HepG2 (cell line): ENCODE measurements around the gene CEP250. TPM values are rescaled to one million over a fixed set of nuclear protein-coding genes. Genes with fewer than 3 reads are reported as not detected.

Source experiments
- BCL6 ChIP-seq: IDR thresholded peaks from 2 replicates; pipeline ENCODE4 v1.6.1; 2016; ENCODE audit warnings: missing genetic modification reagents, missing compliant biosample characterization
- BORCS8-MEF2B ChIP-seq: sonication (generic); formaldehyde crosslinking; IDR thresholded peaks from 2 replicates; pipeline ENCODE4 v1.8.0; 2022; ENCODE audit warnings: mild to moderate bottlenecking, missing genetic modification reagents
- BRF2 ChIP-seq: sonication (generic); formaldehyde crosslinking; IDR thresholded peaks from 2 replicates; pipeline ENCODE4 v1.8.1; 2022; ENCODE audit warnings: mild to moderate bottlenecking, missing genetic modification reagents
- DNMT1 ChIP-seq: sonication (generic); formaldehyde crosslinking; IDR thresholded peaks from 2 replicates; pipeline ENCODE4 v1.5.1; 2020; ENCODE audit warnings: mild to moderate bottlenecking, missing genetic modification reagents
- HMGA1 ChIP-seq: sonication (generic); formaldehyde crosslinking; conservative IDR thresholded peaks from 2 replicates; pipeline ENCODE4 v1.4.0; 2020; ENCODE audit warnings: missing genetic modification reagents
- HOXA9 ChIP-seq: sonication (generic); formaldehyde crosslinking; IDR thresholded peaks from 2 replicates; pipeline ENCODE4 v1.8.1; 2022; ENCODE audit warnings: missing genetic modification reagents, mild to moderate bottlenecking, moderate library complexity, borderline replicate concordance
- NONO ChIP-seq, 2 experiments: fragments of 450-650 bp in 1 of 2; sonication (generic) in 1 of 2; formaldehyde crosslinking in 1 of 2; IDR thresholded peaks in 1 of 2; conservative IDR thresholded peaks in 1 of 2; 2 replicates each; pipeline versions ENCODE4 v1.6.1 to v1.8.0; 2017 to 2022; ENCODE audit warnings: mild to moderate bottlenecking in 1 of 2, missing genetic modification reagents in 1 of 2, moderate library complexity in 1 of 2
- TAF15 ChIP-seq: fragments of 200-400 bp; formaldehyde crosslinking; IDR thresholded peaks from one replicate; pipeline ENCODE4 v1.6.1; 2018; ENCODE audit warnings: mild to moderate bottlenecking, low read depth, low read length; ENCODE audit not compliant: poor library complexity, severe bottlenecking
- TOE1 ChIP-seq: sonication (generic); formaldehyde crosslinking; IDR thresholded peaks from 2 replicates; pipeline ENCODE4 v1.4.0; 2020; ENCODE audit warnings: mild to moderate bottlenecking, missing genetic modification reagents
- ZBTB1 ChIP-seq: sonication (generic); formaldehyde crosslinking; IDR thresholded peaks from 2 replicates; pipeline ENCODE4 v1.4.0; 2020; ENCODE audit warnings: missing genetic modification reagents, borderline replicate concordance
- ZBTB38 ChIP-seq: sonication (generic); formaldehyde crosslinking; IDR thresholded peaks from 2 replicates; pipeline ENCODE4 v1.5.1; 2020; ENCODE audit warnings: mild to moderate bottlenecking, missing genetic modification reagents
- ZBTB44 ChIP-seq: sonication (generic); formaldehyde crosslinking; IDR thresholded peaks from 2 replicates; pipeline ENCODE4 v1.4.0; 2020; ENCODE audit warnings: missing genetic modification reagents
- polyA plus RNA-seq, 8 experiments: library from polyadenylated mRNA; depleted of rRNA in 3 of 8; stranded (reverse) in 7 of 8; unstranded in 1 of 8; fragments of >200 nt; fragmentation: Illumina TruSeq in 4 of 8; extraction: Trizol in 4 of 8; gene quantifications; 2 replicates each; pipeline versions ENCODE4 v1.2.1 to v1.2.3, GENCODE V29; 2011 to 2016; ENCODE audit warnings: low read depth in 4 of 8, missing spikeins in 1 of 8, mixed read lengths in 1 of 8; ENCODE audit not compliant: insufficient read depth in 1 of 8
- total RNA-seq, 5 experiments: library from RNA; depleted of rRNA; stranded (reverse); fragments of >200 nt; fragmentation: Illumina TruSeq; extraction: Trizol; gene quantifications; 2 replicates each; pipeline ENCODE4 v1.2.3, GENCODE V29; 2016; ENCODE audit warnings: low read depth in 1 of 5
- TF ChIP-seq, protein P1 (sequence below): sonication (generic); formaldehyde crosslinking; IDR thresholded peaks from 2 replicates; pipeline ENCODE4 v1.8.1; 2023; ENCODE audit warnings: mild to moderate bottlenecking, missing genetic modification reagents, borderline replicate concordance
- TF ChIP-seq, protein P2 (sequence below): sonication (generic); formaldehyde crosslinking; IDR thresholded peaks from 2 replicates; pipeline ENCODE4 v1.4.0; 2020; ENCODE audit warnings: missing genetic modification reagents, mild to moderate bottlenecking, borderline replicate concordance
- TF ChIP-seq, protein P3 (sequence below), 2 experiments: IDR thresholded peaks; 2 replicates each; pipeline ENCODE4 v1.6.1; 2011 to 2012; ENCODE audit warnings: low read length in 2 of 2, borderline replicate concordance in 1 of 2, low read depth in 1 of 2, mild to moderate bottlenecking in 1 of 2, moderate library complexity in 1 of 2

The CEP250 gene
- total and polyA plus RNA-seq, 2 of the 13 experiments (the other 11 are each of a cell fraction or from before 2014, with no cell fraction given) = 28.8 to 55.3 TPM

DNA sequence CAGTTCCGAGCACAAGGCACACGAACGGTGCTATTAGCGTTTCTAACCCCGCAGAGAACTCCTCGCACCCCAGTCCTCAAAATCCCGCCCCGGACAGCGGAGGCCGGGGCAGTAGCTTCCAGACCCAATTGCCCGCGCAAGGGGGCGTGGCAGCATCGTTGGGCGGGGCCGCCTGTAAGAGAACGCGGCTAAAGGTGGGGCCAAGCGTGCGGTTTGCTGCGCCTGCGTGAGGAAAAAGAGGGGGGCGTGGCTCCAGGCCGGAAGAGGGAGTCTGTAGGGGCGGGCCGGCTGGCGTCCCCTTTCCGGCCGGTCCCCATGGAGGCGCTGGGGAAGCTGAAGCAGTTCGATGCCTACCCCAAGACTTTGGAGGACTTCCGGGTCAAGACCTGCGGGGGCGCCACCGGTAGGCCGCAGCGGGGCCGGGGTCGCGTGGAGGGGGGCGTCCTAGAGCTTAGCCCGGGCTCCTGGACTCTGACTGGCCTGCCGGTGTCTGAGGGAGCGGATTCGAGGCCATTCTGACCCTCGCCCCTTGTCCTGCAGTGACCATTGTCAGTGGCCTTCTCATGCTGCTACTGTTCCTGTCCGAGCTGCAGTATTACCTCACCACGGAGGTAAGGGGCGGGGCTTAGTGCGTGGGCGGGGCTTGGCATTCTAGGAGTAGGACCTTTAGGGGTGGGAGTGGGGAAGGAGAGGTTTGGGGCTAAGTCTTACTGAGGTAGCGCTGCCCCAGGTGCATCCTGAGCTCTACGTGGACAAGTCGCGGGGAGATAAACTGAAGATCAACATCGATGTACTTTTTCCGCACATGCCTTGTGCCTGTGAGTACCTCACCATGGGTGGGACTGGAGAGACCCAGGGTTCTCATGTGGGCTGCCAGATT is 86.6 kb downstream of the CEP250 start, which contains the start of gene ERGIC3 (continued):
- TF ChIP-seq, protein P1, sequence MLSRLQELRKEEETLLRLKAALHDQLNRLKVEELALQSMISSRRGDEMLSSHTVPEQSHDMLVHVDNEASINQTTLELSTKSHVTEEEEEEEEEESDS (CRISPR knock-in tag) = 0 out of 2 replicates have a peak, but pooled peaks have one; percentile 14
- no peak; the same call in 1 of the 2 replicates for TF ChIP-seq TOE1
- TF ChIP-seq NONO (IDR thresholded peaks at IDR 0.05) = no peak
- TF ChIP-seq NONO (CRISPR knock-in tag; conservative IDR thresholded peaks at IDR 0.05) = peak; percentile 86
- no peak for TF ChIP-seq HOXA9
- no peak for TF ChIP-seq ZBTB44
- TF ChIP-seq, protein P2, sequence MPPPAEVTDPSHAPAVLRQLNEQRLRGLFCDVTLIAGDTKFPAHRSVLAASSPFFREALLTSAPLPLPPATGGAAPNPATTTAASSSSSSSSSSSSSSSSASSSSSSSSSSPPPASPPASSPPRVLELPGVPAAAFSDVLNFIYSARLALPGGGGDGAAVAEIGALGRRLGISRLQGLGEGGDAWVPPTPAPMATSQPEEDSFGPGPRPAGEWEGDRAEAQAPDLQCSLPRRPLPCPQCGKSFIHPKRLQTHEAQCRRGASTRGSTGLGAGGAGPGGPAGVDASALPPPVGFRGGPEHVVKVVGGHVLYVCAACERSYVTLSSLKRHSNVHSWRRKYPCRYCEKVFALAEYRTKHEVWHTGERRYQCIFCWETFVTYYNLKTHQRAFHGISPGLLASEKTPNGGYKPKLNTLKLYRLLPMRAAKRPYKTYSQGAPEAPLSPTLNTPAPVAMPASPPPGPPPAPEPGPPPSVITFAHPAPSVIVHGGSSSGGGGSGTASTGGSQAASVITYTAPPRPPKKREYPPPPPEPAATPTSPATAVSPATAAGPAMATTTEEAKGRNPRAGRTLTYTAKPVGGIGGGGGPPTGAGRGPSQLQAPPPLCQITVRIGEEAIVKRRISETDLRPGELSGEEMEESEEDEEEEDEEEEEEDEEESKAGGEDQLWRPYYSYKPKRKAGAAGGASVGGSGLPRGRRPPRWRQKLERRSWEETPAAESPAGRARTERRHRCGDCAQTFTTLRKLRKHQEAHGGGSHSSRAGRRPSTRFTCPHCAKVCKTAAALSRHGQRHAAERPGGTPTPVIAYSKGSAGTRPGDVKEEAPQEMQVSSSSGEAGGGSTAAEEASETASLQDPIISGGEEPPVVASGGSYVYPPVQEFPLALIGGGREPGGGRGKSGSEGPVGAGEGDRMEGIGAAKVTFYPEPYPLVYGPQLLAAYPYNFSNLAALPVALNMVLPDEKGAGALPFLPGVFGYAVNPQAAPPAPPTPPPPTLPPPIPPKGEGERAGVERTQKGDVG = no peak
- TF ChIP-seq DNMT1 (CRISPR knock-in tag) = no peak
- peak; percentile 98 for TF ChIP-seq TAF15
- no peak for TF ChIP-seq ZBTB1 (CRISPR knock-in tag)
- TF ChIP-seq, protein P3, sequence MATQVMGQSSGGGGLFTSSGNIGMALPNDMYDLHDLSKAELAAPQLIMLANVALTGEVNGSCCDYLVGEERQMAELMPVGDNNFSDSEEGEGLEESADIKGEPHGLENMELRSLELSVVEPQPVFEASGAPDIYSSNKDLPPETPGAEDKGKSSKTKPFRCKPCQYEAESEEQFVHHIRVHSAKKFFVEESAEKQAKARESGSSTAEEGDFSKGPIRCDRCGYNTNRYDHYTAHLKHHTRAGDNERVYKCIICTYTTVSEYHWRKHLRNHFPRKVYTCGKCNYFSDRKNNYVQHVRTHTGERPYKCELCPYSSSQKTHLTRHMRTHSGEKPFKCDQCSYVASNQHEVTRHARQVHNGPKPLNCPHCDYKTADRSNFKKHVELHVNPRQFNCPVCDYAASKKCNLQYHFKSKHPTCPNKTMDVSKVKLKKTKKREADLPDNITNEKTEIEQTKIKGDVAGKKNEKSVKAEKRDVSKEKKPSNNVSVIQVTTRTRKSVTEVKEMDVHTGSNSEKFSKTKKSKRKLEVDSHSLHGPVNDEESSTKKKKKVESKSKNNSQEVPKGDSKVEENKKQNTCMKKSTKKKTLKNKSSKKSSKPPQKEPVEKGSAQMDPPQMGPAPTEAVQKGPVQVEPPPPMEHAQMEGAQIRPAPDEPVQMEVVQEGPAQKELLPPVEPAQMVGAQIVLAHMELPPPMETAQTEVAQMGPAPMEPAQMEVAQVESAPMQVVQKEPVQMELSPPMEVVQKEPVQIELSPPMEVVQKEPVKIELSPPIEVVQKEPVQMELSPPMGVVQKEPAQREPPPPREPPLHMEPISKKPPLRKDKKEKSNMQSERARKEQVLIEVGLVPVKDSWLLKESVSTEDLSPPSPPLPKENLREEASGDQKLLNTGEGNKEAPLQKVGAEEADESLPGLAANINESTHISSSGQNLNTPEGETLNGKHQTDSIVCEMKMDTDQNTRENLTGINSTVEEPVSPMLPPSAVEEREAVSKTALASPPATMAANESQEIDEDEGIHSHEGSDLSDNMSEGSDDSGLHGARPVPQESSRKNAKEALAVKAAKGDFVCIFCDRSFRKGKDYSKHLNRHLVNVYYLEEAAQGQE (IDR thresholded peaks at IDR 0.05; ENCODE audit: borderline replicate concordance in 1 of 2, low read depth in 1 of 2, low read length in 2 of 2) = peak in 1 of 2 experiments; percentile 53; a peak in 2 of 4 replicates
- peak; percentile 99 for TF ChIP-seq ZBTB38 (CRISPR knock-in tag)
- TF ChIP-seq BRF2 (CRISPR knock-in tag) = peak; percentile 79; the same call in 1 of the 2 replicates
- TF ChIP-seq BORCS8-MEF2B (CRISPR knock-in tag) = peak; percentile 94
- 0 out of 2 replicates have a peak, but pooled peaks have one; percentile 23 for TF ChIP-seq BCL6 (CRISPR knock-in tag)
- TF ChIP-seq HMGA1 (CRISPR knock-in tag) = no peak
